ENCODE data around the gene GLT8D2. TPM values are rescaled to one million over a fixed set of nuclear protein-coding genes. Genes with fewer than 3 reads are reported as not detected.
A peak's percentile ranks its signal among the peaks of the same experiment; 100 is the strongest.

The GLT8D2 gene
- total RNA-seq (2014; rRNA removed; shearing (Covaris generic)): not detected in 2 replicates

- no peak for DNase-seq (ENCODE audit: low spot score)
These were observed at the start of gene GLT8D2 for GRCh38 chr12:104049903-104050356. Gene GLT8D2, minus strand, starts transcription at chr12:104050187. Its CDS starts 30,539 bp downstream, at chr12:104019648.

GRCh38 chr12:104097954-104098353 is 48.0 kb upstream of the GLT8D2 start:
- DNase-seq (ENCODE audit: low spot score): no peak

- no peak for DNase-seq (ENCODE audit: low spot score)
These were observed 45.3 kb upstream of the GLT8D2 start for GRCh38 chr12:104095289-104095688.

- DNase-seq (ENCODE audit: low spot score): no peak
These were observed 44.3 kb upstream of the GLT8D2 start for GRCh38 chr12:104094284-104094683.

- no peak for DNase-seq (ENCODE audit: low spot score)
These were observed 41.1 kb upstream of the GLT8D2 start for GRCh38 chr12:104091136-104091535.

- DNase-seq (ENCODE audit: low spot score): no peak
These were observed 40.7 kb upstream of the GLT8D2 start for GRCh38 chr12:104090685-104091084.

- DNase-seq (ENCODE audit: low spot score): no peak
These were observed 33.9 kb upstream of the GLT8D2 start for GRCh38 chr12:104083769-104084475.

GRCh38 chr12:104080764-104081163 is 30.8 kb upstream of the GLT8D2 start:
- DNase-seq (ENCODE audit: low spot score): no peak

- DNase-seq (ENCODE audit: low spot score): no peak
These were observed 29.0 kb upstream of the GLT8D2 start for GRCh38 chr12:104079024-104079423.

GRCh38 chr12:104073699-104074098 is 23.7 kb upstream of the GLT8D2 start:
- DNase-seq (ENCODE audit: low spot score): no peak

GRCh38 chr12:104072099-104072498 is 22.1 kb upstream of the GLT8D2 start:
- no peak for DNase-seq (ENCODE audit: low spot score)

GRCh38 chr12:104064842-104065427 is 14.9 kb upstream of the GLT8D2 start:
- peak; percentile 9 for DNase-seq (ENCODE audit: low spot score)

- DNase-seq (ENCODE audit: low spot score): peak; percentile 81
These were observed 14.2 kb upstream of the GLT8D2 start, which contains the start of gene HCFC2 for GRCh38 chr12:104064031-104064841. Gene HCFC2, plus strand, starts transcription at chr12:104064531. Its CDS starts 30 bp downstream, at chr12:104064561.

- peak; percentile 31 for DNase-seq (ENCODE audit: low spot score)
These were observed 13.7 kb upstream of the GLT8D2 start for GRCh38 chr12:104063712-104064030.

- DNase-seq (ENCODE audit: low spot score): no peak
These were observed 10.8 kb upstream of the GLT8D2 start for GRCh38 chr12:104060791-104061190.

- no peak for DNase-seq (ENCODE audit: low spot score)
These were observed 10.0 kb upstream of the GLT8D2 start for GRCh38 chr12:104059963-104060362.

GRCh38 chr12:104058802-104059201 is 8.8 kb upstream of the GLT8D2 start:
- no peak for DNase-seq (ENCODE audit: low spot score)

GRCh38 chr12:104057771-104058197 is 7.8 kb upstream of the GLT8D2 start:
- DNase-seq (ENCODE audit: low spot score): peak; percentile 41

GRCh38 chr12:104056419-104056972 is 6.5 kb upstream of the GLT8D2 start:
- DNase-seq (ENCODE audit: low spot score): no peak

GRCh38 chr12:104055686-104056388 is 5.8 kb upstream of the GLT8D2 start:
- DNase-seq (ENCODE audit: low spot score): no peak

GRCh38 chr12:104054681-104055346 is 4.8 kb upstream of the GLT8D2 start:
- DNase-seq (ENCODE audit: low spot score): no peak
